Activated effector memory CD4-positive, alpha-beta T cell treated with Interleukin-2 at 50 U/mL for 16 hours (primary cell): ENCODE measurements around the gene TSC22D1.

Source experiments
- DNase-seq: peaks from one replicate; pipeline ENCODE4 v3.0.0-alpha.2; 2020

Gene TSC22D1

GRCh38 chr13:44449999-44450821 lies 125.9 kb downstream of the TSC22D1 start:
- no peak for DNase-seq

GRCh38 chr13:44448875-44449274 lies 127.3 kb downstream of the TSC22D1 start:
- no peak for DNase-seq

GRCh38 chr13:44448373-44448772 lies 127.8 kb downstream of the TSC22D1 start:
- DNase-seq, result no peak

- DNase-seq, result no peak
Observed at GRCh38 chr13:44447783-44448321, 128.3 kb downstream of the TSC22D1 start.

- no peak for DNase-seq
Observed at GRCh38 chr13:44440046-44440608, 136.0 kb downstream of the TSC22D1 start.

- no peak for DNase-seq
Observed at GRCh38 chr13:44439452-44440024, 136.6 kb downstream of the TSC22D1 start.

- no peak for DNase-seq
Observed at GRCh38 chr13:44438234-44438579, 137.9 kb downstream of the TSC22D1 start.

GRCh38 chr13:44437356-44438233 lies 138.5 kb downstream of the TSC22D1 start:
- DNase-seq, result no peak

GRCh38 chr13:44436589-44437337 lies 139.4 kb downstream of the TSC22D1 start:
- DNase-seq, result peak; percentile 10

GRCh38 chr13:44435919-44436510 lies 140.1 kb downstream of the TSC22D1 start:
- DNase-seq, result no peak

- DNase-seq, result peak; percentile 78
Observed at GRCh38 chr13:44435142-44435918, 140.8 kb downstream of the TSC22D1 start.

- no peak for DNase-seq
Observed at GRCh38 chr13:44434766-44435141, 141.4 kb downstream of the TSC22D1 start.

GRCh38 chr13:44433863-44434765 lies 142.0 kb downstream of the TSC22D1 start:
- DNase-seq, result no peak

- DNase-seq, result no peak
Observed at GRCh38 chr13:44432650-44433049, 143.5 kb downstream of the TSC22D1 start.

GRCh38 chr13:44431150-44431549 lies 145.0 kb downstream of the TSC22D1 start:
- no peak for DNase-seq

GRCh38 chr13:44429311-44429710 lies 146.8 kb downstream of the TSC22D1 start:
- DNase-seq, result no peak

- DNase-seq, result no peak
Observed at GRCh38 chr13:44426461-44426860, 149.7 kb downstream of the TSC22D1 start.

- no peak for DNase-seq
Observed at GRCh38 chr13:44425815-44426078, 150.4 kb downstream of the TSC22D1 start.

GRCh38 chr13:44425041-44425814 lies 150.9 kb downstream of the TSC22D1 start:
- no peak for DNase-seq
